Muscle of leg (tissue), 11 donors: ENCODE measurements around the gene DLGAP1. TPM values are rescaled to one million over a fixed set of nuclear protein-coding genes. Genes with fewer than 3 reads are reported as not detected.
"Not testable (repeated sequence)": the region's sequence is repeated elsewhere in the genome, so short reads cannot be mapped to it uniquely, and the experiment has no call there.

Source experiments
- DNase-seq: peaks from one replicate; pipeline ENCODE4 v3.0.0; 2013
- H3K27ac ChIP-seq: one replicate; pipeline ENCODE4 v1.5.1; 2013; ENCODE audit warnings: mild to moderate bottlenecking, low read length, control low read depth
- H3K27me3 ChIP-seq: one replicate; pipeline ENCODE4 v1.6.1; 2013; ENCODE audit warnings: low read length; ENCODE audit not compliant: control insufficient read depth, insufficient read depth
- H3K36me3 ChIP-seq: one replicate; pipeline ENCODE4 v1.6.1; 2013; ENCODE audit warnings: low read length; ENCODE audit not compliant: control insufficient read depth, insufficient read depth
- H3K4me1 ChIP-seq: one replicate; pipeline ENCODE4 v1.6.1; 2013; ENCODE audit warnings: low read length; ENCODE audit not compliant: control insufficient read depth, insufficient read depth
- H3K4me3 ChIP-seq: one replicate; pipeline ENCODE4 v1.5.1; 2013; ENCODE audit warnings: low read length, control low read depth
- H3K9me3 ChIP-seq: replicated peaks from 2 replicates; pipeline ENCODE4 v1.6.1; 2013; ENCODE audit warnings: low read depth, low read length; ENCODE audit not compliant: control insufficient read depth
- WGBS: methylation state at CpG from one replicate; pipeline ENCODE4 v1.1.5; 2013; ENCODE audit warnings: missing lambda C conversion rate; ENCODE audit not compliant: insufficient coverage; 5-methylcytosine and 5-hydroxymethylcytosine counted together
- polyA plus RNA-seq, 8 donors: library from polyadenylated mRNA; unstranded; fragments of 120-200 nt; gene quantifications; one replicate each; pipeline versions ENCODE4 v1.2.1 to v1.2.3, GENCODE V29; 2013; ENCODE audit warnings: inconsistent platforms in 1 of 8, low replicate concordance in 1 of 8; ENCODE audit not compliant: insufficient read length in 8 of 8, insufficient read depth in 1 of 8
- total RNA-seq: library from RNA; stranded (reverse); fragments of 120-200 nt; gene quantifications from one replicate; pipeline ENCODE4 v1.2.4, GENCODE V29; 2013

Gene DLGAP1
- total and polyA plus RNA-seq, 9 donors = 0.87 to 3.1 (median 1.8) TPM

GRCh38 chr18:3694030-3694778, 760.9 kb downstream of the DLGAP1 start:
- H3K27me3 ChIP-seq, H3K36me3 ChIP-seq, H3K4me3 ChIP-seq, H3K4me1 ChIP-seq, H3K9me3 ChIP-seq, H3K27ac ChIP-seq, DNase-seq: not testable (repeated sequence)
- WGBS = no CpG with 5 or more reads among the region's 5 CpGs

DNA sequence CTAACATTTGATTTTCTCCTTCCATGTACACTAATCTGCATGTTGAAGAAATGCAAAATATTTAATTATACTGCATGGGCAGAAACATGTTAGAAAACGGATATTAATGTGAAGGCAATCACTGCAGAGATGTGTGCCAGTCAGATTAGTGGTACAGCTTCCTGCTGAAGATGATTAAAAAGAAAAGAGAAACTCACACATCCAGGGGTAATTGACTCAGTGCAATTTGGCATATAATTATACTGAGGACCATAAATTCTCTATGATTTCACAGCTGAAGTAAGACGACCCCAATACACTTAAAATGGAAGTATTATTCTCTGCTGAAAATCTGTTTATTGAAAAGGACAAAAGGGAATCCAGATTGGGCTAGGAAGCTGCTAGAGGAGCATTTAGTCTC, 761.7 kb downstream of the DLGAP1 start:
- Histone ChIP-seq H3K4me3 (no peak overlapping the region), H3K36me3 (no peaks in the 10 kb centered on the region), H3K27me3 (no peaks in the 10 kb centered on the region), H3K9me3 (no peaks in the 10 kb centered on the region), H3K27ac (no peak overlapping the region), H3K4me1 (peaks cover 4% of the 10 kb centered on the region)
- no peak for DNase-seq
- WGBS = no CpG with 5 or more reads among the region's 2 CpGs

DNA sequence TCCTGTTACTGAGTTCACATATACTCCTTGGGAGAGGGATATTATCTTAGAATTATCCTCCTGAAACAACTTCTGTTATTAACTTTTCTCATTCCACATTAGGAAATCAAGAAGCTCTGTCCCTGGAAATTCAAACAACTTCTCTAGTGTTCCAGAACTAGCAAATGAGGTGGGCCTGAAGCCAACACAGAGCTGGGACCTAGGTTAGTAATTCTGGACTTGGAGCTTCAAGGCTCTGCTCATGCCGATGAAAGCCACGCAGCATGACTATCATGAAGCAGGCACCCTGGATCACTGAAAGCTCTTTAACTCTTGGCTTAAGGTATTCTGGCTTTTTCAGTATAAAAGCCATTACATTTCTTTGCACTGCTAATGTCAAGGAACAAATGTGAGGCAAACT, 762.4 kb downstream of the DLGAP1 start:
- Histone ChIP-seq H3K9me3 (no peaks in the 10 kb centered on the region), H3K27ac (no peak overlapping the region), H3K27me3 (no peaks in the 10 kb centered on the region), H3K4me3 (no peak overlapping the region), H3K4me1 (peaks cover 4% of the 10 kb centered on the region), H3K36me3 (no peaks in the 10 kb centered on the region)
- WGBS = 79% methylated on average over 2 of the region's 2 CpGs
- DNase-seq = no peak

GRCh38 chr18:3692113-3692621, 762.9 kb downstream of the DLGAP1 start:
- Histone ChIP-seq H3K9me3 (no peaks in the 10 kb centered on the region), H3K27ac (no peak overlapping the region), H3K36me3 (no peaks in the 10 kb centered on the region), H3K4me1 (peaks cover 4% of the 10 kb centered on the region), H3K4me3 (no peak overlapping the region), H3K27me3 (no peaks in the 10 kb centered on the region)
- no peak for DNase-seq
- WGBS = 50% methylated on average over 1 of the region's 2 CpGs

DNA sequence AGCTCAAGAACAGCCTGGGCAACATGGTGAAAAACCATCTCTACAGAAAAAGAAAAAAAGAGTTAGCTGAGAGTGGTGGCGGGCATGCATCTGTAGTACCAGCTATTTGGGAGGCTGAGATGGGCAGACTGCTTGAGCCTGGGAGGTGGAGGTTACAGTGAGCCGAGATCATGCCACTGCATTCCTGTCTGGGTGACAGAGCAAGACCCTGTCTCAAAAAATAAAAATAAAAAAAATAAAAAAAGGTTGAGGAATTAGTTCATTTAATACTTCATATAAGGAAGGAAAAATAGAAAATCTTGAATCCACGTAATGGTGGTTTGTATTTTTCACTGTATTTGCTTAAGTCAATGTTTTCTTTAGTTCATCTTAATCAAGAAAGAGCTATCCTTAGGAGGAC, 763.4 kb downstream of the DLGAP1 start:
- H3K4me1 ChIP-seq = peaks cover 4% of the 10 kb centered on the region
- WGBS = no CpG with 5 or more reads among the region's 3 CpGs
- H3K36me3 ChIP-seq = no peaks in the 10 kb centered on the region
- no peak overlapping the region for H3K27ac ChIP-seq
- peaks cover 4% of the 10 kb centered on the region for H3K9me3 ChIP-seq
- no peak for DNase-seq
- H3K27me3 ChIP-seq = no peaks in the 10 kb centered on the region
- no peak overlapping the region for H3K4me3 ChIP-seq

DNA sequence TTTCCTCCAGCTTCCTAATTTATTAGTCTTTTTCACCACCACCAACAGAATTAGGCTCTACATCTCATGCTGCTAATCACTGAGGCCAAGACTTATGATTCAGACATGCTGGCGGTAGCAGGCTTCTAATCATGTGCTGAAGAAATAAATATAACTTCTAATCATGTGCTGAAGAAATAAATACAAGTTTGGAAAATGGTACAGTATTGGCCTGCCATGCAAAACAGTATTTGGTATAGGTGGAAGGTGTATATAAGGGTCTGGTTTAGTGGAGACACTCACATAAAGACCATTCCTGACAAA, 764.4 kb downstream of the DLGAP1 start:
- DNase-seq = no peak
- Histone ChIP-seq H3K4me1 (peaks cover 4% of the 10 kb centered on the region), H3K36me3 (no peaks in the 10 kb centered on the region), H3K4me3 (no peak overlapping the region), H3K9me3 (peaks cover 4% of the 10 kb centered on the region), H3K27me3 (no peaks in the 10 kb centered on the region), H3K27ac (no peak overlapping the region)
- WGBS = no CpG with 5 or more reads among the region's 1 CpG

GRCh38 chr18:3689986-3690763, 764.9 kb downstream of the DLGAP1 start:
- Histone ChIP-seq H3K27me3 (no peaks in the 10 kb centered on the region), H3K36me3 (no peaks in the 10 kb centered on the region), H3K4me1 (peaks cover 4% of the 10 kb centered on the region), H3K27ac (no peak overlapping the region), H3K4me3 (no peak overlapping the region), H3K9me3 (peaks cover 4% of the 10 kb centered on the region)
- DNase-seq = no peak
- WGBS = 80% methylated on average over 1 of the region's 9 CpGs

- Histone ChIP-seq H3K9me3 (peaks cover 4% of the 10 kb centered on the region), H3K4me1 (peaks cover 4% of the 10 kb centered on the region), H3K27ac (no peak overlapping the region), H3K27me3 (no peaks in the 10 kb centered on the region), H3K36me3 (no peaks in the 10 kb centered on the region), H3K4me3 (no peak overlapping the region)
- no peak for DNase-seq
- WGBS = no CpG with 5 or more reads among the region's 3 CpGs
Observed at GRCh38 chr18:3689091-3689490, 766.0 kb downstream of the DLGAP1 start.

- Histone ChIP-seq H3K36me3 (no peaks in the 10 kb centered on the region), H3K27me3 (no peaks in the 10 kb centered on the region), H3K9me3 (peaks cover 4% of the 10 kb centered on the region), H3K4me3 (no peak overlapping the region), H3K4me1 (peaks cover 4% of the 10 kb centered on the region), H3K27ac (no peak overlapping the region)
- 14% methylated on average over 2 of the region's 5 CpGs for WGBS
- peak; percentile 69 for DNase-seq
Observed at GRCh38 chr18:3688690-3689089, 766.4 kb downstream of the DLGAP1 start.

- Histone ChIP-seq H3K4me3 (no peak overlapping the region), H3K27me3 (no peaks in the 10 kb centered on the region), H3K4me1 (peaks cover under 1% of the 10 kb centered on the region), H3K36me3 (no peaks in the 10 kb centered on the region), H3K9me3 (peaks cover 4% of the 10 kb centered on the region), H3K27ac (no peak overlapping the region)
- no CpG with 5 or more reads among the region's 3 CpGs for WGBS
- no peak for DNase-seq
Observed at GRCh38 chr18:3683483-3683882, 771.6 kb downstream of the DLGAP1 start.
